Type B pancreatic cell (in vitro differentiated cells): ENCODE results near the gene MAD1L1. TPM values are rescaled to one million over a fixed set of nuclear protein-coding genes. Genes with fewer than 3 reads are reported as not detected.
A peak's percentile ranks its signal among the peaks of the same experiment; 100 is the strongest.

Experiments used
- DNase-seq: peaks from one replicate; pipeline ENCODE4 v3.0.0; 2021; ENCODE audit warnings: mixed read lengths; ENCODE audit not compliant: unreplicated experiment; ENCODE audit errors: extremely low spot score
- H3K27ac Mint-ChIP-seq: 2 replicates; pipeline ENCODE4 v1.8.0; 2021; ENCODE audit warnings: mild to moderate bottlenecking, mixed read lengths
- H3K27me3 Mint-ChIP-seq: 2 replicates; pipeline ENCODE4 v1.8.0; 2021; ENCODE audit warnings: mixed read lengths
- H3K36me3 Mint-ChIP-seq: 2 replicates; pipeline ENCODE4 v1.8.0; 2021; ENCODE audit warnings: mixed read lengths
- H3K4me1 Mint-ChIP-seq: one replicate; pipeline ENCODE4 v1.8.0; 2021; ENCODE audit warnings: mixed read lengths; ENCODE audit not compliant: unreplicated experiment
- H3K4me3 Mint-ChIP-seq: 2 replicates; pipeline ENCODE4 v1.8.0; 2021; ENCODE audit warnings: mild to moderate bottlenecking, mixed read lengths
- H3K9me3 Mint-ChIP-seq: 2 replicates; pipeline ENCODE4 v1.8.0; 2021; ENCODE audit warnings: mixed read lengths
- total RNA-seq: library from RNA; stranded (reverse); gene quantifications from 2 replicates; pipeline ENCODE4 v1.2.1, GENCODE V29; 2021; ENCODE audit warnings: low replicate concordance
- TF ChIP-seq, protein P1 (sequence below): fragments of 200-600 bp; sonication (generic); conservative IDR thresholded peaks from 2 replicates; pipeline ENCODE4 v1.5.0; 2021; ENCODE audit warnings: antibody characterized with exemption, mild to moderate bottlenecking

MAD1L1 gene
- total RNA-seq, 1 donor from 2014 or later, result 40.7 TPM

DNA sequence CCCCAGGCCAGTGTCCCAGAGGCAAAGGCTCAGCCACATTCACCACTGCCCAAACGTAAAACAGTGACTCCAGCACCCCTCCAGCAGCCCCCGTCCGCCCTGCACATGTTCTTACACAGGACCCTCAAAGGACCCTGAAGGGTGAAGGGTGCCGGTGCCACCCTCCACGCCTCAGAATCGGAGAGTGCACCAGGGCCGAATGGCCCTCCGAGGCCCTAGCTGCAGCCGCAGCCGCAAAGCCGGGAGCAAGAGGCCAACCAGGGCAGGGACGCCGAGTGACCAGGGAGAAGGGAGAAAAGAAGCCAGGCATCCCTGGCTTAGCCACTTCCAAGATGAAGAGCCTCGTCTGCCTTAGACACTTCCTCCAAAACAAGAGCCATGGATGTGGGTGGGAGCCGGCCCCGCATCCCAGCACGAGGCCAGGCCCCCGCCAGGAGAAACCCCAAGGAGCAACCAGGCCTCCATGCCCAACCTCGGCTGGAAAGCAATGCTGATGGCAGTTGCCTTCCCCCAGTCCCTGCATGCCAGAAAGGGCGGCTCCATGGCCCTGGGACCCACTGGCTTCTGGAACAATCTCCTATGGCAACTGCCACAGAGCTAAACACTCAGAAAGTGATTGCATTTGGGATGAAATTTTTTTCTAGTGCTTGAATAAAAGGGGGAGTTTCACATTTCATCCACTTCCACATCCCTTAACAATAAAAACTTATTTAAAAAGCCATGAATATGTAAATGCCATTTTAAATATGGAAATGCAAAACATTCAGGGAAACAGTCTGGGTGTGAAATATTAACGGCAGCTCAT, 92.3 kb downstream of the MAD1L1 start:
- Mint-ChIP-seq H3K9me3 (no peaks in the 10 kb centered on the region), H3K36me3 (peaks cover 14% of the 10 kb centered on the region), H3K4me1 (no peaks in the 10 kb centered on the region), H3K4me3 (no peak overlapping the region), H3K27me3 (no peaks in the 10 kb centered on the region), H3K27ac (no peak overlapping the region)
- no peak for DNase-seq
- TF ChIP-seq, protein P1, sequence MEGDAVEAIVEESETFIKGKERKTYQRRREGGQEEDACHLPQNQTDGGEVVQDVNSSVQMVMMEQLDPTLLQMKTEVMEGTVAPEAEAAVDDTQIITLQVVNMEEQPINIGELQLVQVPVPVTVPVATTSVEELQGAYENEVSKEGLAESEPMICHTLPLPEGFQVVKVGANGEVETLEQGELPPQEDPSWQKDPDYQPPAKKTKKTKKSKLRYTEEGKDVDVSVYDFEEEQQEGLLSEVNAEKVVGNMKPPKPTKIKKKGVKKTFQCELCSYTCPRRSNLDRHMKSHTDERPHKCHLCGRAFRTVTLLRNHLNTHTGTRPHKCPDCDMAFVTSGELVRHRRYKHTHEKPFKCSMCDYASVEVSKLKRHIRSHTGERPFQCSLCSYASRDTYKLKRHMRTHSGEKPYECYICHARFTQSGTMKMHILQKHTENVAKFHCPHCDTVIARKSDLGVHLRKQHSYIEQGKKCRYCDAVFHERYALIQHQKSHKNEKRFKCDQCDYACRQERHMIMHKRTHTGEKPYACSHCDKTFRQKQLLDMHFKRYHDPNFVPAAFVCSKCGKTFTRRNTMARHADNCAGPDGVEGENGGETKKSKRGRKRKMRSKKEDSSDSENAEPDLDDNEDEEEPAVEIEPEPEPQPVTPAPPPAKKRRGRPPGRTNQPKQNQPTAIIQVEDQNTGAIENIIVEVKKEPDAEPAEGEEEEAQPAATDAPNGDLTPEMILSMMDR, result no peak

DNA sequence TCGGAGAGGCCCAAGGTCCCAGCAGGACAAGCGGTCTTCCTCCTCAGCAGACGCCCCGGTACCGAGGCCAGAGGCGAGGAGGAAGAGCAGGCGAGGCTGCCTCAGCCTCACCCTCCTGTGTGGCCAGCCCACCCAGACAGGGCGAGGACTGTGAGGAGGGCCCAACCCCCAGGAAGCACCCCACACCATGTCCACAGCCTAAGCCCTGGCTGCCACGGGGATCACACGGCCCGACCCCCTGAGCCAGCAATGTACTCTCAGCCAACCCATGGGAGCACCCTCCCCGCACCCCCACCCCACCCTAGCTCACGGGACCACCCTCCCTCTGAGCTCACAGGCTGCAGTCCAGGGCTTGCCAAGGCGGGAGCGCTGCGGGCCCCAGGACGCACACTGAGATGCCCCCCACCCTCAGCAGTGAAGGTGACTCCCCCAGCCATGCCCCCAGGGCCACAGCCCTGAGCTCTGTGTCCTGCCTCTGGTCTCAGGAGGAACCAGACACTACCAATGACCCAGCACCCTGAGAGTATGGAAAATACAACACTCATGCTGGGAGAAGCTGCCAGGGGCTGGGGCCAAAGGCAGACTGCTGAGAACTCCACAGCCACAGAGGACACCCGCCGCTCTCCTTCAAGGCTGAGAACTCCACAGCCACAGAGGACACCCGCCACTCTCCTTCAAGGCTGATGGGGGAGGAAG, 93.6 kb downstream of the MAD1L1 start:
- TF ChIP-seq, protein P1, result no peak
- H3K4me1 Mint-ChIP-seq, result no peaks in the 10 kb centered on the region
- H3K9me3 Mint-ChIP-seq, result no peaks in the 10 kb centered on the region
- H3K27me3 Mint-ChIP-seq, result no peaks in the 10 kb centered on the region
- H3K27ac Mint-ChIP-seq, result no peak overlapping the region
- no peak overlapping the region for H3K4me3 Mint-ChIP-seq
- peaks cover 18% of the 10 kb centered on the region for H3K36me3 Mint-ChIP-seq
- no peak for DNase-seq

DNA sequence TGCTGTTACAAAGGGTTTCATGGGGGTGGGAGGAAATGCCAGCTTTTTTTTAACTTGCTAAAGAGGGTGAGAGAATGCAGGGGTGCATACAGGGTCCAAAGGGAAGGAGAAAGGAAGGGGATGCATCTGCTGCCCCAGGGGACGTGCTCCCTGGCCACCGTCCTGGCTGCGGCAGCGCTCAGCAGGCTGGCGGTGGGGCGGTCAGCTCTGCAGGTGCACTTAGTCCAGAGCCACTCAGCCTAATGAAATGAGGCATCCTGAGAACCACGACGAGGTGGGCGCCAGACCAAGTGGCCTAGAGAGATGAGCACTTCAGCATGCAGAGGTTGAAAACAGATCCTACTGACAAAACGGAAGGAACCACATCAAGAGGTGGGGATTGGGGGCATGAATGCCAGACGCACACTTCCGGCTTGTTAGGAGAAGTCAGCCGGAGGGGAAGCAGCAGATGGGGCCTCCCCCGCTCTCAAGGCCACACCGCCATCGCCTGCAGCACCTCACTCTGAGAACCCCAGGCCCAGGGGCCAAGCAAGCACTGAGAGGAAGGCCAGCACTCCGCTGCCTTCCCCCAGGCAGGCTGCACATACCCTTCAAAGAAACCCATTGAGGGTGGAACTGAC, 94.5 kb downstream of the MAD1L1 start:
- TF ChIP-seq, protein P1, result no peak
- Mint-ChIP-seq H3K27ac (no peak overlapping the region), H3K9me3 (no peaks in the 10 kb centered on the region), H3K4me3 (no peak overlapping the region), H3K27me3 (no peaks in the 10 kb centered on the region), H3K36me3 (peaks cover 15% of the 10 kb centered on the region), H3K4me1 (no peaks in the 10 kb centered on the region)
- no peak for DNase-seq

DNA sequence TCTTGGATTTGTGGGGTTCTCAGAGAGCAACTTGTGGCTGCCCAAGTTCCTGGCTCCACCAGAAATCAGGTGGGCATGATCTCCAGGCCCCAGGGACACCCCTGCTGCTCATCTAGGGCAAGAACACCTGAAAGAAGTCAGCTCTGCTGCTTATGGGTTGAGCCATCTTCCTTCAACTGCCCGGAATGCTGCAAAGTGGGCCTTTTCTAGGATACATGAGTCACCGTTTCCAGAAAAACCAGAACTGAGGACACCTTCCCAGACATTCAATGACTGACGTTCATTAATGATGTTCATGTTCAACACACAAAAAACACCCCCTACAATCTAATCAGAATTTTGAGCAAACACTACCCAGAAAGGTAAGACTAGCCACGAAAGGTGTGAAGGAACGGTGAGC, 98.0 kb downstream of the MAD1L1 start:
- peak overlapping the region; percentile 16 for H3K4me3 Mint-ChIP-seq
- peaks cover 12% of the 10 kb centered on the region for H3K36me3 Mint-ChIP-seq
- H3K9me3 Mint-ChIP-seq, result no peaks in the 10 kb centered on the region
- TF ChIP-seq, protein P1, result no peak
- peak overlapping the region; percentile 61 for H3K27ac Mint-ChIP-seq
- peaks cover 7% of the 10 kb centered on the region for H3K4me1 Mint-ChIP-seq
- DNase-seq, result no peak
- no peaks in the 10 kb centered on the region for H3K27me3 Mint-ChIP-seq

DNA sequence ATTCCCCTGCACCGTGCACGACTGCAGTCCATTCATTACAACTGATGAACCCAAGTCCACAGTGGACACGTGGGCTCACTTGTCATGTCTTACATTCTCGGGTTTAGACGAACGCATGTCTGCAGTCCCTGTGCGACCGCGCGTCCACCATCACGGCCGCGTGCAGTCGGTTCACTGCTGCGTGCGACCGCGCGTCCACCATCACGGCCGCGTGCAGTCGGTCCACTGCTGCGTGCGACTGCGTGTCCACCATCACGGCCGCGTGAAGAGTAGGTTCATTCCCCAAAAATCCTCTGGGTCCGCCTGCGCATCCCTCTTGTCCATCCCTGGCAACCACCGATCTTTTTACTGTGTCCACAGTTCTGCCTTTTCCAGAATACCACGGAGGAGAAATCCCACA, 100.5 kb downstream of the MAD1L1 start:
- Mint-ChIP-seq H3K27me3 (no peaks in the 10 kb centered on the region), H3K4me3 (no peak overlapping the region), H3K36me3 (peaks cover 12% of the 10 kb centered on the region), H3K27ac (no peak overlapping the region), H3K9me3 (no peaks in the 10 kb centered on the region), H3K4me1 (peaks cover 18% of the 10 kb centered on the region)
- DNase-seq, result no peak
- TF ChIP-seq, protein P1, result no peak
